SK-N-SH (cell line): Measurements from ENCODE around the gene TBC1D16. TPM values are rescaled to one million over a fixed set of nuclear protein-coding genes. Genes with fewer than 3 reads are reported as not detected.

ENCODE experiments used
- CTCF ChIA-PET: fragments of 300-600, 350-600 bp; formaldehyde crosslinking; extraction: SDS; loops from one replicate; lab custom pipeline; 2021; lab: Yijun Ruan, JAX
- POLR2A ChIA-PET: fragments of 350-600 bp; sonication (Branson Sonifier 250); formaldehyde crosslinking; extraction: SDS; loops from one replicate; lab custom pipeline; 2020; ENCODE audit warnings: antibody characterized with exemption, inconsistent platforms; lab: Yijun Ruan, JAX
- DNase-seq: peaks from one replicate; pipeline ENCODE4 v3.0.0; 2012
- H2AFZ ChIP-seq: fragments of 200-600 bp; sonication (generic); 2 replicates; pipeline ENCODE4 v1.8.1; 2016; ENCODE audit warnings: antibody characterized with exemption, mild to moderate bottlenecking, low read depth
- H3F3A ChIP-seq: fragments of 200-600 bp; sonication (generic); replicated peaks from 2 replicates; pipeline ENCODE3; 2016; ENCODE audit warnings: antibody characterized with exemption, mild to moderate bottlenecking; ENCODE audit not compliant: insufficient read depth
- H3K27ac ChIP-seq, 2 experiments: fragments of 200-500 bp in 1 of 2; fragments of 200-600 bp in 1 of 2; sonication (Bioruptor generic) in 1 of 2; sonication (generic), shearing (Covaris generic) in 1 of 2; 2 replicates each; pipeline versions ENCODE4 v1.5.1 to v1.6.1; 2014 to 2016; ENCODE audit warnings: low read depth in 2 of 2, inconsistent platforms in 1 of 2, low read length in 1 of 2, mild to moderate bottlenecking in 1 of 2, mixed read lengths in 1 of 2
- H3K27me3 ChIP-seq: fragments of 200-600 bp; sonication (generic), shearing (Covaris generic); 2 replicates; pipeline ENCODE4 v1.6.1; 2016; ENCODE audit warnings: mixed run types; ENCODE audit not compliant: insufficient read depth
- H3K36me3 ChIP-seq, 2 experiments: fragments of 200-500 bp in 1 of 2; fragments of 200-600 bp in 1 of 2; sonication (Bioruptor generic) in 1 of 2; sonication (generic) in 1 of 2; replicated peaks in 1 of 2; 2 replicates each; pipeline versions ENCODE3 to v1.5.1; 2014 to 2016; ENCODE audit warnings: low read length in 1 of 2, mild to moderate bottlenecking in 1 of 2; ENCODE audit not compliant: insufficient read depth in 2 of 2, control insufficient read depth in 1 of 2
- H3K4me1 ChIP-seq, 2 experiments: fragments of 200-500 bp in 1 of 2; fragments of 200-600 bp in 1 of 2; sonication (Bioruptor generic) in 1 of 2; sonication (generic), shearing (Covaris generic) in 1 of 2; 2 replicates each; pipeline versions ENCODE4 v1.5.1 to v1.6.1; 2014 to 2016; ENCODE audit warnings: low read depth in 1 of 2, low read length in 1 of 2, mixed run types in 1 of 2; ENCODE audit not compliant: insufficient read depth in 2 of 2, control insufficient read depth in 1 of 2
- H3K4me2 ChIP-seq: fragments of 200-600 bp; sonication (generic), shearing (Covaris generic); 2 replicates; pipeline ENCODE4 v1.6.1; 2017; ENCODE audit warnings: mixed run types
- H3K4me3 ChIP-seq, 2 experiments: fragments of 200-500 bp in 1 of 2; fragments of 200-600 bp in 1 of 2; sonication (Bioruptor generic) in 1 of 2; sonication (generic), shearing (Covaris generic) in 1 of 2; 2 replicates each; pipeline versions ENCODE4 v1.5.1 to v1.8.1; 2014 to 2016; ENCODE audit warnings: low read depth in 2 of 2, inconsistent platforms in 1 of 2, low read length in 1 of 2, mild to moderate bottlenecking in 1 of 2, mixed read lengths in 1 of 2, moderate library complexity in 1 of 2
- H3K79me2 ChIP-seq: fragments of 200-600 bp; sonication (generic); 2 replicates; pipeline ENCODE4 v1.8.1; 2017; ENCODE audit warnings: mild to moderate bottlenecking; ENCODE audit not compliant: insufficient read depth
- H3K9ac ChIP-seq: fragments of 200-600 bp; sonication (generic); 2 replicates; pipeline ENCODE4 v1.6.1; 2017; ENCODE audit warnings: mixed run types
- H3K9me2 ChIP-seq: fragments of 200-600 bp; sonication (generic); 2 replicates; pipeline ENCODE4 v1.6.1; 2017; ENCODE audit warnings: mixed run types
- H3K9me3 ChIP-seq: fragments of 200-600 bp; sonication (generic); 2 replicates; pipeline ENCODE4 v1.6.1; 2017; ENCODE audit warnings: mixed run types, mild to moderate bottlenecking, moderate library complexity
- H4K20me1 ChIP-seq: fragments of 200-600 bp; sonication (generic); 2 replicates; pipeline ENCODE4 v1.6.1; 2017; ENCODE audit warnings: mild to moderate bottlenecking, mixed run types; ENCODE audit not compliant: insufficient read depth
- CTCF ChIP-seq: fragments of 200-600 bp; sonication (generic); IDR thresholded peaks from 2 replicates; pipeline ENCODE4 v1.6.1; 2017; ENCODE audit warnings: antibody characterized with exemption, mild to moderate bottlenecking, moderate library complexity
- ELF1 ChIP-seq: IDR thresholded peaks from 2 replicates; pipeline ENCODE4 v1.4.0; 2012
- FOSL2 ChIP-seq: IDR thresholded peaks from 2 replicates; pipeline ENCODE4 v1.4.0; 2012; ENCODE audit warnings: low read depth, mild to moderate bottlenecking, moderate library complexity, borderline replicate concordance
- GATA2 ChIP-seq: sonication (generic); formaldehyde crosslinking; IDR thresholded peaks from 2 replicates; pipeline ENCODE4 v1.5.0; 2020; ENCODE audit warnings: mild to moderate bottlenecking, missing genetic modification reagents
- MEF2A ChIP-seq: IDR thresholded peaks from 2 replicates; pipeline ENCODE4 v1.4.0; 2012; ENCODE audit warnings: low read depth, borderline replicate concordance
- RAD21 ChIP-seq: IDR thresholded peaks from 2 replicates; pipeline ENCODE4 v1.6.1; 2012; ENCODE audit warnings: mild to moderate bottlenecking, low read length
- REST ChIP-seq: IDR thresholded peaks from 2 replicates; pipeline ENCODE4 v1.6.1; 2012; ENCODE audit warnings: mild to moderate bottlenecking, low read depth, low read length, moderate library complexity
- RXRA ChIP-seq: IDR thresholded peaks from 2 replicates; pipeline ENCODE4 v1.4.0; 2012; ENCODE audit warnings: low read depth, mild to moderate bottlenecking, borderline replicate concordance
- SMC3 ChIP-seq: IDR thresholded peaks from 2 replicates; pipeline ENCODE4 v1.6.1; 2012; ENCODE audit warnings: low read depth, low read length, improper control_type of control experiment
- YY1 ChIP-seq: IDR thresholded peaks from 2 replicates; pipeline ENCODE4 v1.4.0; 2012; ENCODE audit warnings: low read depth, mild to moderate bottlenecking
- WGBS: methylation state at CpG from one replicate; pipeline ENCODE4 v1.1.6; 2017; ENCODE audit warnings: low lambda C conversion rate; 5-methylcytosine and 5-hydroxymethylcytosine counted together
- polyA plus RNA-seq, 3 experiments: library from polyadenylated mRNA; depleted of rRNA; stranded (reverse); fragments of >200 nt; gene quantifications; 2 replicates each; pipeline ENCODE4 v1.2.3, GENCODE V29; 2012

The TBC1D16 gene
- polyA plus RNA-seq, 1 of the 3 experiments (the other 2 are of a cell fraction) = 14.5 TPM

GRCh38 chr17:79915850-79916430 is 119.7 kb downstream of the TBC1D16 start:
- no peaks in the 10 kb centered on the region for H4K20me1 ChIP-seq
- H3K9me2 ChIP-seq = no peaks in the 10 kb centered on the region
- H3K4me2 ChIP-seq = no peak overlapping the region
- TF ChIP-seq RAD21 = peak; percentile 58
- TF ChIP-seq GATA2 = no peak
- no peak for TF ChIP-seq ELF1
- peak; percentile 38; the same call in 1 of the 2 replicates for TF ChIP-seq SMC3
- no peak for TF ChIP-seq RXRA
- no peak for TF ChIP-seq REST
- TF ChIP-seq MEF2A = no peak
- peak; percentile 35 for TF ChIP-seq CTCF
- TF ChIP-seq FOSL2 = no peak
- no peak for TF ChIP-seq YY1
- no peak overlapping the region for H2AFZ ChIP-seq
- H3K27ac ChIP-seq = no peak overlapping the region
- ChIA-PET CTCF (interaction anchor here (0.6 to 14.1 kb wide), 13 partner anchors 8 to 173 kb away, joined by 3 to 182 read pairs (median 4); partner anchors contain the start of genes CBX4 and CBX8), POLR2A (no interaction called here)
- WGBS = 68% methylated on average over 15 of the region's 23 CpGs
- no peaks in the 10 kb centered on the region for H3K27me3 ChIP-seq
- no peak for DNase-seq
- H3F3A ChIP-seq = no peaks in the 10 kb centered on the region
- H3K79me2 ChIP-seq = no peaks in the 10 kb centered on the region
- H3K4me1 ChIP-seq = peaks cover 9 to 27% of the 10 kb centered on the region in 2 experiments; a peak in 2 of 4 replicates
- no peaks in the 10 kb centered on the region for H3K36me3 ChIP-seq
- no peak overlapping the region for H3K9ac ChIP-seq
- no peaks in the 10 kb centered on the region for H3K9me3 ChIP-seq
- H3K4me3 ChIP-seq = no peak overlapping the region
